HCT116 (cell line): Measurements from ENCODE around the gene TMEM50B. TPM values are rescaled to one million over a fixed set of nuclear protein-coding genes. Genes with fewer than 3 reads are reported as not detected.

Source experiments
- total RNA-seq: library from RNA; stranded (reverse); gene quantifications from one replicate; pipeline ENCODE4 v1.2.1, GENCODE V29; 2021; ENCODE audit not compliant: unreplicated experiment

The TMEM50B gene
- total RNA-seq, 1 experiment from 2014 or later: 18.8 TPM

Other genes with a start within 250 kb of the TMEM50B start
- gene IL10RB, start 213.6 kb downstream of the TMEM50B start, total RNA-seq: 13.7 TPM
- 20.5 TPM for gene IFNAR1, start 155.0 kb downstream of the TMEM50B start, total RNA-seq
- gene IFNGR2, start 76.6 kb downstream of the TMEM50B start, total RNA-seq: 44.6 TPM
- gene DNAJC28, start 11.7 kb upstream of the TMEM50B start, total RNA-seq: 0.81 TPM
- 241 TPM for gene GART, start 62.1 kb upstream of the TMEM50B start, total RNA-seq
- 195 TPM for gene SON, start 63.1 kb upstream of the TMEM50B start, total RNA-seq
- gene DONSON, start 108.7 kb upstream of the TMEM50B start, total RNA-seq: 31.7 TPM
- 43.0 TPM for gene CRYZL1, start 161.8 kb upstream of the TMEM50B start, total RNA-seq
- 25.8 TPM for gene ITSN1, start 162.5 kb upstream of the TMEM50B start, total RNA-seq